IPS-20b (cell line): Measurements from ENCODE around the gene GNAL.

ENCODE experiments used
- H3K27ac ChIP-seq: one replicate; pipeline ENCODE4 v1.5.1; 2013; ENCODE audit warnings: low read length
- H3K27me3 ChIP-seq: 2 replicates; pipeline ENCODE4 v1.6.1; 2013; ENCODE audit warnings: mild to moderate bottlenecking, low read length, inconsistent platforms; ENCODE audit not compliant: insufficient read depth
- H3K36me3 ChIP-seq: 2 replicates; pipeline ENCODE4 v1.6.1; 2013; ENCODE audit warnings: low read depth, mild to moderate bottlenecking, inconsistent platforms, low read length, moderate library complexity; ENCODE audit not compliant: insufficient read depth
- H3K4me1 ChIP-seq: 2 replicates; pipeline ENCODE4 v1.6.1; 2013; ENCODE audit warnings: mild to moderate bottlenecking, control low read depth, inconsistent platforms, low read length, moderate library complexity; ENCODE audit not compliant: insufficient read depth
- H3K4me3 ChIP-seq: 2 replicates; pipeline ENCODE4 v1.5.1; 2013; ENCODE audit warnings: mild to moderate bottlenecking, low read length, inconsistent platforms
- H3K9ac ChIP-seq: 2 replicates; pipeline ENCODE4 v1.6.1; 2013; ENCODE audit warnings: low read depth, mild to moderate bottlenecking, inconsistent platforms, low read length, moderate library complexity
- H3K9me3 ChIP-seq: 2 replicates; pipeline ENCODE4 v1.6.1; 2013; ENCODE audit warnings: mild to moderate bottlenecking, low read depth, low read length, inconsistent platforms; ENCODE audit not compliant: insufficient read depth

GNAL gene

DNA sequence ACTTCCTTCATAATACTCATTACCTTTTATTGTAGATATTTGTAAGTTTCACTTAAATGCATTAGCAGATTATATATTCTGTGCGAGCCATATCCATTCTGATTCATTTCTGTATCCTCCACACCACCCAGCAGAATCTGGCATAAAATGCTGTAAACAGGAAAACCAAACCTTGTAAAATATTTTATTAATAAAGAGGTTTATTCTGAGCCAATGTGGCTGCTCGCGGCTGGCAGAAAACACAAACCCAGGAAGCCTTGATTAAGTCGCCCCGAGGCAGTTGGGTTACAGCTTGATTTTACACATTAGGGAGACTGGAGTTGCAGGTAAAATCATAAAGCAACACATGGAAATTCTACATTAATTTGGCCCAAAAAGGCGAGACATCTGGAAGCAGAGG, 40.5 kb downstream of the GNAL start:
- peaks cover 7% of the 10 kb centered on the region; the same call in 1 of the 2 replicates for H3K27me3 ChIP-seq
- no peak overlapping the region for H3K27ac ChIP-seq
- no peak overlapping the region for H3K4me3 ChIP-seq
- no peaks in the 10 kb centered on the region for H3K9me3 ChIP-seq
- no peaks in the 10 kb centered on the region for H3K36me3 ChIP-seq
- H3K9ac ChIP-seq: no peak overlapping the region
- no peaks in the 10 kb centered on the region for H3K4me1 ChIP-seq

DNA sequence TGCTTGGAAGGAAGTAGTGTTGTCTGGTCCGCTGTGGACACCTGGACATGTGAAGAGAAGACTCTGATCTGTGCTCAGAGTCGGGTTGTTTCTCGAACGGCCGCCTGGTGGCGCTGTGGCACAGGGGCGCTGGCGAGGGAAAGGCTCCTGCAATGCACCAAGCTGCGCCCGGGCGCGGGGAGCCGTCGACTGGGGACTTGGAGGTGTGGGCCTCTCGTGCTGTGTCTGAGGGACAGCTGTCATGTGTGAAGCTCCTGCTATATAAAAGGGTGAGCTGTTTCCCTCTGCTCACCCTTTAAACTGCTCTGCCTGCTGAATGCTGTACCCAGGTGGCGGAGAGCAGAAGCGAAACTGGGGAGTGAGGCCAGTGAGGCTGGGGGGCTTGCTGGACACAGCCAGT, 44.0 kb downstream of the GNAL start:
- no peaks in the 10 kb centered on the region for H3K9me3 ChIP-seq
- no peaks in the 10 kb centered on the region for H3K4me1 ChIP-seq
- no peak overlapping the region for H3K4me3 ChIP-seq
- H3K27me3 ChIP-seq: peaks cover 7% of the 10 kb centered on the region; the same call in 1 of the 2 replicates
- H3K36me3 ChIP-seq: no peaks in the 10 kb centered on the region
- H3K9ac ChIP-seq: no peak overlapping the region
- no peak overlapping the region for H3K27ac ChIP-seq

DNA sequence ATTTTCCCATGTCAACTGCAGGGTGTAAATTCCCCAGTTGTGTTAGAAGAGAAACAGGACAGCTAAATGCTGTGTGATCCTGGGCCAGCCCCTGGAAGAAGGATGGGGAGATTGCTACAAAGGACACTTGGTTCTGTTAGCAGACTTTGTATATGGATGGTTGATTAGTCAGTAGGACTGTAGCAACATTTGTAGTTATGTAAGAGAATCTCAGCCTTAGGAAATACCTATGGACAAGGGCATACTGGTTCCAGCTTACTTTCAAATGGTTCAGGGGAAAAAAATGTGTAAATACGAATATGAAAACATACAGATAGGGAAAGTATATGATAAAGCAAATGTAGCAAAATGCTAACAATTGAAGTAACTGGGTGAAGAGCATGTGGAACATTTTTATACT, 47.6 kb downstream of the GNAL start:
- H3K27ac ChIP-seq: no peak overlapping the region
- H3K36me3 ChIP-seq: no peaks in the 10 kb centered on the region
- peaks cover 7% of the 10 kb centered on the region for H3K27me3 ChIP-seq
- H3K4me3 ChIP-seq: no peak overlapping the region
- no peaks in the 10 kb centered on the region for H3K9me3 ChIP-seq
- H3K9ac ChIP-seq: no peak overlapping the region
- no peaks in the 10 kb centered on the region for H3K4me1 ChIP-seq

GRCh38 chr18:11739893-11740292, 50.8 kb downstream of the GNAL start:
- Histone ChIP-seq H3K27me3 (no peaks in the 10 kb centered on the region; the same call in 1 of the 2 replicates), H3K4me3 (no peak overlapping the region), H3K27ac (no peak overlapping the region), H3K9me3 (no peaks in the 10 kb centered on the region), H3K9ac (no peak overlapping the region), H3K36me3 (no peaks in the 10 kb centered on the region), H3K4me1 (peaks cover 3% of the 10 kb centered on the region; the same call in 1 of the 2 replicates)

DNA sequence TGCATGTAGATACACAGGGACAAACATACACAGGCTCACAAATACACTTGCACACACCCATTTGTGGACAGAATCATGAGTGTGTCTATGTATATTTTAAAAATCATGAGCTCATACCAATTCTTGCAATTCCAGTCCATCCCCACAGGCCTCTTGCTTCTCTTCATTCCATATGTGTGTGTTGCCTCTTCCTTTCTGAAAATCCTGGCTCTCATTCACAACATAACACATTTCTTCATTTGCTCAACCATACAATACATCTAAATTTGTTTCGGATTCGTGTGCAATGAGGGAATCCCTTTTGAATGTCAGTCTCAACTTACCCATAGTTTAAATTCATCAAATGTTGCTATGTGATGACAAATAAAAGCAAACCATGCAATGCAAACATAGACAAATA, 51.4 kb downstream of the GNAL start:
- no peaks in the 10 kb centered on the region for H3K9me3 ChIP-seq
- H3K36me3 ChIP-seq: no peaks in the 10 kb centered on the region
- H3K4me3 ChIP-seq: no peak overlapping the region
- H3K9ac ChIP-seq: no peak overlapping the region
- peaks cover 3% of the 10 kb centered on the region; the same call in 1 of the 2 replicates for H3K4me1 ChIP-seq
- no peak overlapping the region for H3K27ac ChIP-seq
- no peaks in the 10 kb centered on the region; the same call in 1 of the 2 replicates for H3K27me3 ChIP-seq

- Histone ChIP-seq H3K4me1 (peaks cover 3% of the 10 kb centered on the region; the same call in 1 of the 2 replicates), H3K36me3 (no peaks in the 10 kb centered on the region), H3K4me3 (no peak overlapping the region), H3K27me3 (no peaks in the 10 kb centered on the region; the same call in 1 of the 2 replicates), H3K9me3 (no peaks in the 10 kb centered on the region), H3K9ac (no peak overlapping the region), H3K27ac (no peak overlapping the region)
Observed at GRCh38 chr18:11741505-11742145, 52.6 kb downstream of the GNAL start.

GRCh38 chr18:11745521-11745920, 56.5 kb downstream of the GNAL start:
- H3K27ac ChIP-seq: no peak overlapping the region
- no peaks in the 10 kb centered on the region for H3K9me3 ChIP-seq
- H3K9ac ChIP-seq: no peak overlapping the region
- peaks cover 12% of the 10 kb centered on the region for H3K27me3 ChIP-seq
- H3K4me3 ChIP-seq: no peak overlapping the region
- H3K4me1 ChIP-seq: peaks cover 3% of the 10 kb centered on the region; the same call in 1 of the 2 replicates
- no peaks in the 10 kb centered on the region for H3K36me3 ChIP-seq

DNA sequence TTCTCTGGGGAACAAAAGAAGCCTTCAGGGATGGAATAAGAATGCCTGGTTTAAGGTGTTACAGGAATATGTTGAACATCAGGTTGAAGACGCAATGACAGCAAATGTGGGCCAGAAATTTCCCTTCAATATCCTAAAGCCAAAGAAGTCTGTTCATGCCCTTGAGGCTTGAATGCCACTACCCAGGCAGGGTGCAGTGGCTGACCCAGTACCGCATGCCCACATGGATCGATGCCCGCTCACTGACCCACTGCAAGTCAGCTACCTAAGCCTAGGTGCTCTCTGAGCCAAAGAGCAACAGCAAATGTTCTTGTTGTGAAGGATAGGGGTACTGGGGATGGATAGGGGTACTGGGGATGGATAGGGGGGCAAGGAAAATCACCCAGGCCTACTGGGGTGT, 58.2 kb downstream of the GNAL start:
- H3K4me1 ChIP-seq: peaks cover under 1% of the 10 kb centered on the region; the same call in 1 of the 2 replicates
- H3K27ac ChIP-seq: no peak overlapping the region
- H3K9ac ChIP-seq: no peak overlapping the region
- H3K27me3 ChIP-seq: peaks cover 30% of the 10 kb centered on the region
- no peaks in the 10 kb centered on the region for H3K36me3 ChIP-seq
- no peak overlapping the region for H3K4me3 ChIP-seq
- H3K9me3 ChIP-seq: no peaks in the 10 kb centered on the region

GRCh38 chr18:11747731-11748130, 58.7 kb downstream of the GNAL start:
- Histone ChIP-seq H3K36me3 (no peaks in the 10 kb centered on the region), H3K9ac (no peak overlapping the region), H3K27ac (no peak overlapping the region), H3K9me3 (no peaks in the 10 kb centered on the region), H3K4me3 (no peak overlapping the region), H3K4me1 (peaks cover under 1% of the 10 kb centered on the region; the same call in 1 of the 2 replicates), H3K27me3 (peaks cover 34% of the 10 kb centered on the region)

- Histone ChIP-seq H3K4me3 (no peak overlapping the region), H3K27ac (no peak overlapping the region), H3K9me3 (no peaks in the 10 kb centered on the region), H3K27me3 (peaks cover 50% of the 10 kb centered on the region), H3K36me3 (no peaks in the 10 kb centered on the region), H3K9ac (no peak overlapping the region), H3K4me1 (peaks cover 5% of the 10 kb centered on the region; the same call in 1 of the 2 replicates)
Observed at GRCh38 chr18:11749305-11749704, 60.2 kb downstream of the GNAL start.

GRCh38 chr18:11750171-11750570, 61.1 kb downstream of the GNAL start:
- Histone ChIP-seq H3K9ac (no peak overlapping the region), H3K4me3 (no peak overlapping the region), H3K4me1 (peaks cover 5% of the 10 kb centered on the region; the same call in 1 of the 2 replicates), H3K27me3 (peaks cover 50% of the 10 kb centered on the region), H3K36me3 (no peaks in the 10 kb centered on the region), H3K9me3 (no peaks in the 10 kb centered on the region), H3K27ac (no peak overlapping the region)

GRCh38 chr18:11750581-11751310, 61.7 kb downstream of the GNAL start:
- no peak overlapping the region for H3K27ac ChIP-seq
- H3K9me3 ChIP-seq: no peaks in the 10 kb centered on the region
- no peak overlapping the region for H3K9ac ChIP-seq
- peaks cover 50% of the 10 kb centered on the region for H3K27me3 ChIP-seq
- H3K4me1 ChIP-seq: peaks cover 5% of the 10 kb centered on the region; the same call in 1 of the 2 replicates
- peak overlapping the region; percentile 70; the same call in 1 of the 2 replicates for H3K4me3 ChIP-seq
- H3K36me3 ChIP-seq: no peaks in the 10 kb centered on the region
